Limb (tissue), 2 donors: ENCODE measurements around the gene VPS26A.
"Not testable (repeated sequence)": the region's sequence is repeated elsewhere in the genome, so short reads cannot be mapped to it uniquely, and the experiment has no call there.

Source experiments
- DNase-seq, 2 donors: peaks; one replicate each; pipeline ENCODE4 v3.0.0-alpha.2; 2016; ENCODE audit errors: extremely low spot score in 2 of 2

The VPS26A gene

GRCh38 chr10:69102440-69102839 is 21.5 kb upstream of the VPS26A start:
- no peak for DNase-seq

GRCh38 chr10:69103784-69104183 is 20.2 kb upstream of the VPS26A start:
- DNase-seq, result no peak

DNA sequence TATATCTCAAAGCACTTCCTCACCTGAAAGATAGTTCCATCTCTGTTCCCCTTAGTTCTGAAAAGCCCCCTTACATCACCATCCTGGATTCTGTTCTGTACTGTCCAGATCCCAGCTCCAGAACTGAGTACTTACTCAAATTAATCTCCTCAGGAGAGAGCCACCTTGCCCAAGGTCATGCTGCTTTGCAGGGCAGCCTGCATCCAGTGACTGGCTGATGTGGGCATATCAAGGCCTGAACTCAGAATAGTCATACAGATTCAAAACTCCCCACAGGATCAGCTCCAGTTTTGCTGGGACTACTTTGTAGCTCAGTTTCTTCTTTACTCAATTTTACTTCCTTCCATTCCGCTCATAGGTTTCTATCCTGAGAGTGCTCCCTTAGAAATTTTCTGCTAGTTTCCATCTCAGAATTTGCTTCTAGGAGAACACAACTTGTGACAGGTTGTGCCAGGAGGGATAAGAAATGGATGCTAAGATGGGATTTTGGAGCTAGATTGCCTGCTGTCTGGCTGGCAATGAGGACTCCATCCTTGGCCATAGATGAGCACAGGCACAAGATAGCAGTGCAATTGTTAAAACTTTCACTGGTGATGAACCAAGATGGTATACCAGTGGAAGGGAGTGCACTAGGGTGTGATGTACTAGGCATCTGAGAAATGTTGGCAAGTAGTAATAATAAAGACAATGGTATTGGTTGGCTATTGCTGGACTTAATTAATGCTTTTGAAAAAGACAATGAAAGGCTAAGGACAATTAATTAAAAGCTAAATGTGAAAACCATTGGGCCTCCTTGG is 18.8 kb upstream of the VPS26A start:
- no peak for DNase-seq

- no peak for DNase-seq
These were observed 16.8 kb upstream of the VPS26A start for GRCh38 chr10:69107176-69107490.

GRCh38 chr10:69107699-69108098 is 16.3 kb upstream of the VPS26A start:
- DNase-seq, result no peak

DNA sequence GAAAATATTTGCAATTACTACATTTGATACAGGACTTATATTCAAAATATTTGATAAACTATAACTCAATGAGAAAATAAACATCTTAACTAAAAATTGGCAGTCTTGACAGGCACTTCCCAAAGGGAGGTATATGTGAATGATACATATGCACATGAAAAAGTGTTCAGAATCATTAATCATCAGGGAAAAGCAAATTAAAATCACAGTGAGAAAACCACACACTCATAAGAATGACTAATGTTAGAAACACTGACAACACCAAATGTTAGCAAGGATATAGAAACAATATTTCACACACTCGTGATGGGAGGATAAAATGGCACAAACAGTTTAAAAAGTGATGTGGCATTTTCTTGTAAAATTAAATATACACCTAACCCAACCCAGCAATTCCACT is 4.1 kb upstream of the VPS26A start:
- DNase-seq, result no peak

DNA sequence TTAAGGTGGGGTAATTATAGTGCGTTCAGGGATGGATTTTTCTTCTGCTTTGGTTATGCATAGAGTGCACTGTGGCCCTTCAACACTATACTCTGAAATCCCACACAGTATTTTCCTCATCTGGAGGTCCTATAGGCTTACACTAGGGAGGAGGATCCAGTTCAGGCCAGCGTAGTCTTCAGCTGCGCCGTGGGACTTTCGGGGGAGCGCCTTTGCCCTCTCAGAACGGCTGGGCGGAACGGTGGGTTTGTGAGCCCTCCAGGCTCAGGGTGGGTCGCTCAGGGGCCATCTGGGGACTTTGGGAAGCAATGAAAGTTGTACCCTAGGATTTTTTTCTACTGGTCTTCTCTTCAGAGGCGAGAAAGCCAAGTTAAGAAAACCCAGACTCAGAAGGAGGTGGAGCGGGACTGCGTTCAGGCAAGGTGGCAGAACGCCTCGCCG is 652 bp upstream of the VPS26A start:
- no peak for DNase-seq

GRCh38 chr10:69124563-69125268 is 738 bp downstream of the VPS26A start:
- peak in 1 of 2 donors; percentile 57 for DNase-seq

- DNase-seq, result no peak
These were observed 1.6 kb downstream of the VPS26A start for GRCh38 chr10:69125554-69125953.

DNA sequence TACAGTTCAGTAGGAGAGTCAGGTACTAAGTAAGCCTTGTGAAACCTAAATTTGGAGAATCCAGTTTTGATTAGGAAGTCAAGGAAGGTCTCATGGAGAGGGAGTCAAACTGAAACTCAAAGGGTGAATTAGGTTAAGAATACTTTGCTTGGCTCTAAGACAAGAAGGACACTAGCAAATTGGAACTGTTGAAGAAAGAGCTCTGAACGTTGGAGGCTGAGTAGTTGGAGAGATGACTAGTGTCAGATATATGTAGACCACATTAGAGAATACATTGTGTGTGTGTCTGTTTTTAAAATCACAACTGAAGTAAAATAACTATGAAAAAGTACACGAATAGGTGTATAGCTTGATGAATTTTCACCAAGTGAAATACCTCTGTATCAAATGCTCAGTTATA is 6.3 kb downstream of the VPS26A start:
- no peak for DNase-seq

DNA sequence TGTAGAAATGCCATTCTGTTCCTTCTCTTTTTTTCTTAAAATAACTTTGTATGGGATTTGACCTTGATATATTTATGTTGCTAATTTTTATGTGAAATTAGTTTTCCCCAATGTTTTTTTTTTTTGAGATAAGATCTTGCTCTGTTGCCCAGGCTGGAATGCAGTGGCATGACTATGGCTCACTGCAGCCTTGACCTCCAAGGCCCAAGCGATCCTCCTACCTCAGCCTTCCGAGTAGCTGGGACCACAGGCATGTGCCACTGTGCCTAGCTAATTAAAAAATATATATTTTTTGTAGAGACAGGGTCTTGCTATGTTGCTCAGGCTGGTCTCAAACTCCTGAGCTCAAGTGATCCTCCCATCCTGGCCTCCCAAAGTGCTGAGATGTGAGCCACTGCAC is 16.0 kb downstream of the VPS26A start:
- no peak for DNase-seq

- DNase-seq, result no peak
These were observed 17.3 kb downstream of the VPS26A start for GRCh38 chr10:69141304-69141703.

DNA sequence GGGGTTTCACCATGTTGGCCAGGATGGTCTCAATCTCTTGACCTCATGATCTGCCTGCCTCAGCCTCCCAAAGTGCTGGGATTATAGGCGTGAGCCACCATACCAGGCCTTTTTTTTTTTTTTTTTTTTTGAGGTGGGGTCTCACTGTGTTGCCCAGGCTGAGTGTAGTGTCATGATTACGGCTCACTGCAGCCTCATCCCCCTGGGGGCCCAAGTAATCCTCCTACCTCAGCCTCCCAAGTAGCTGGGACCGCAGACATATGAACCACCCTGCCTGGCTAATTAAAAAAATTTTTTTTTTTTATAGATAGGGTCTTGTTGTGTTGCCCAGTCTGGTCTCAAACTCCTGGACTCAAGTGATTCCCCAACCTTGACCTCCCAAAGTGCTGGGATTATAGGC is 18.1 kb downstream of the VPS26A start:
- DNase-seq, result not testable (repeated sequence)

- DNase-seq, result no peak
These were observed 19.0 kb downstream of the VPS26A start for GRCh38 chr10:69142983-69143382.

- DNase-seq, result no peak
These were observed 21.4 kb downstream of the VPS26A start for GRCh38 chr10:69145329-69145728.

- no peak for DNase-seq
These were observed 21.9 kb downstream of the VPS26A start for GRCh38 chr10:69145864-69146263.

GRCh38 chr10:69146759-69147158 is 22.8 kb downstream of the VPS26A start:
- no peak for DNase-seq

- DNase-seq, result no peak
These were observed 28.0 kb downstream of the VPS26A start for GRCh38 chr10:69151984-69152383.

DNA sequence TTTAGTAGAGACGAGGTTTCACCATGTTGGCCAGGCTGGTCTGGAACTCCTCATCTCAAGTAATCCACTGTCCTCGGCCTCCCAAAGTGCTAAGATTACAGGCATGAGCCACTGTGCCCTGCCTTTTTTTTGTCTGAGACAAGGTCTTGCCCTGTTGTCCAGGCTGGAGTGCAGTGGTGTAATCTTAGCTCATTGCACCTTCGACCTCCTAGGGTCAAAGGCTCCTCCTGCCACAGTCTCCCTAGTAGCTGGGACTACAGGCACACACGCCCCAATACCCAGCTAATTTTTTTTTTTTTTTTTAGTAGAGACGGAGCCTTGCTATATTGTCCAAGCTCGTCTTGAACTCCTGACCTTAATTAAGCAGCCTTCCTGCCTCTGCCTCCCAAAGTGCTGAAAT is 29.2 kb downstream of the VPS26A start:
- no peak for DNase-seq

DNA sequence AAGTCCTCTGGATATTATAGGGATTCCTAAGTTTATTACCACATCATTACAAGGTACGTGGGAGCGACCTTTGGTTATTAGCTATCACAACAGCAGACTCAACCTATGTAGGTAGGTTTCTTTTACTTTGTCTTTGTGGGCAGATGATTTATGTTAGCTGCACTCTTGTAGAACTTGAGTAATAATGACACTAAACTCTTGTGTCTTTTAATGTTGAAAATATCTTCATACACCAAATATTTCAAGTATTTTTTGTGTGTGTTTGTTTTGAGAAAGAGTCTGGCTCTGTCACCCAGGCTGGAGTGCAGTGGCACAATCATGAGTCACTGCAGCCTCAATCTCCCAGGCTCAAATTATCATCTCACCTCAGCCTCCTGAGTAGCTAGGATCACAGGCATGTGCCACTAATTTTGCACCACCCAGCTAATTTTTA is 36.8 kb downstream of the VPS26A start:
- DNase-seq, result no peak

DNA sequence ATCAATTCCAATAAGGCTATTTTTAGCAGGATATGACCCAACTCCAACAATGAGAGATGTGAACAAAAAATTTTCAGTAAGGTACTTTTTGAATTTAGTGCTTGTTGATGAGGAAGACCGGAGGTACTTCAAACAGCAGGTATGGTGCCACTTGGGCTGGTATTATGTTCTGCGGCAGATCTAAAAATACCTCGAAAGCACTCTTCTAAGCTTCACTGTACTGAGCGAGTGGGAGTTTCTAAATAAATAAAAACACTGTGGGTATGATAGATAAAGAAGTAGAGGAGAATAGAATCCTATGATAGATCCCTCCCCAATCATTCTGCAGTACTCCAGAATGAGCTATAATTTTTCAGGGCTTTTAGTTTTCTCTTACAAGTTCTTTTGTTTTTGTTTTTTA is 44.5 kb downstream of the VPS26A start:
- DNase-seq, result no peak

DNA sequence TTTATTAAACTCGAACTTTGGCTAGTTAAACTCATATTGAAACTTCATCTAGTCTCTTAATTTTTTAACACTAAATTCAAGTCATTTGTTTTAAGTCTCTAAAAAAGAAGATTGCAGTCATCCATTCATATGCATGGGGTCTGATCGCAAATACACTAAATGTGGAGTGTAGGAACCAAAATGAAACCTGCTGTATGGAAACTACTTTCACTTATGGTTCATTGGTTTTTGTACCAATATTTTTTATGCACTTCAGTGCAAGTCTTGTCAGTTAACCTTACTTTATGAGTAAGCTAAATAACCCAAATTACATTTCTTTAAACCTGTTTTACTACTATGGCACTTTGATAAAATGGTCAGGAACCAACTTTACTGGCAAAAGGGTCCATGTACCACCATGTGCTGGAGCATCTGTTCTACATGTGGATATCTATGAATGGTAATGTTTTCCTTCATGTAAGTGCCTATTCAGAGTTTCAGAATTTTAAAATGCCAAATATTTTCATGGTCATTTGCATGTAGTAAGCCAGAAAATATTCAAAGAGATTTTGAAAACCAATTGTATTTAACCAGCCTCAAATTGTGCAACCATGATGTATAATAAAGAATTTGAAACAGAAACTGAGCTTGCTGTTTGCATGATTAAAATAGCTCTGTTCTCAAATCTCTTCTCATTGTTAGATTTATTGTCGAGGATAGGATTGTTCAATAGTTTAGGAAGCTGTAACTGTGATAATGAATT is 48.4 kb downstream of the VPS26A start:
- no peak for DNase-seq
